ENCODE data around the gene CRBN.

CRBN gene

DNA sequence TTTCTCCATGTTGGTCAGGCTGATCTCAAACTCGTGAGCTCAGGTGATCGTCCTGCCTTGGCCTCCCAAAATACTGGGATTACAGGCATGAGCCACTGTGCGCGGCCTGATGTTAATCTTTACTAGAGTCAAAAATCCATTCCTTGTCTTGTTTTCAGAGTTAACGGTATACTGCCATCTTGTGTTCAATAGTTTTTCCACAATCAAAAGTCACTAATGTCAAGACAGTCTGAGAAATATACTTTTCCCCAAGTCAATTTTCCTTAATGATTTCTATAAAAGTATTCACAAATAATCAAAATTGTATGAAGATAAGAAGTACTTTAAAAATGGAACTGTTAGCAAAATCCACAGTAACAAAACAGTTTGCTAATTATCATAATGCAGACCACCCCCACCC is 8.5 kb downstream of the CRBN start:
- peak in 2 of 3 experiments; percentile 12 to 50 for DNase-seq

GRCh38 chr3:3165650-3166049 is 13.8 kb downstream of the CRBN start:
- DNase-seq = no peak

DNA sequence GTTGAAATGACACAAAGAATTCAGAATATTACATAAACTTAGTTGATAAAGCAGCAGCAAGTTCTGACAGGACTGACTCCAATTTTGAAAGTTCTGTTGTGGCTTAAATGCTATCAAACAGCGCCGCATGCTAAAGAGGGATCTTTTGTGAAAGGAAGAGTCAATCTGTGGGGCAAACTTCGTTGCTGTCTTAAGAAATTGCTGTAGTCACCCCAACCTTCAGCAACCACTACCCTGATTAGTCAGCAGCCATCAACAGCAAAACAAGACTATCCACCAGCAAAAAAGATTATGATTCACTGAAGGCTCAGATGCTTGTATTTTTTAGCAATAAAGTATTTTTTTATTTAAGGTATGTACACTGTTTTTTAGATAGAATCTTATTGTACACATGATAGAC is 14.2 kb downstream of the CRBN start:
- DNase-seq = no peak

DNA sequence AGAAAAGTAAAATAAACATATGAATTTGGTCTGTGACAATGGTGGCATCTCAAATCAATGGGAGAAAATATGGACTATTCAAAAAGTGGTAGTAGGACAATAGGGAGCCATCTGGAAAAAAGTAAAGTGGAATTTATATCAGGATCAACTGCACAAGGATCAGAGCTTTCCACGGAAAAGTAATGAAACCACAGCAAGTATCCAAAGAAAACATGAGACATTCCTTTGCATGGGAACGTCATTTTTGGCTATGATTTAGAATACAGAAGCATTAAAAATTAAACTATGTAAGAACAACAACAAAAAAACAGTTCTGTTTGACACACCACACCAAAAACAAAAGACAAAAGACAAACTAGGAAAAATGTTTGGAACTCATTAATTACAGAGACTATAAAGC is 18.7 kb downstream of the CRBN start:
- no peak for DNase-seq

GRCh38 chr3:3157484-3157883 is 22.0 kb downstream of the CRBN start:
- no peak for DNase-seq

DNA sequence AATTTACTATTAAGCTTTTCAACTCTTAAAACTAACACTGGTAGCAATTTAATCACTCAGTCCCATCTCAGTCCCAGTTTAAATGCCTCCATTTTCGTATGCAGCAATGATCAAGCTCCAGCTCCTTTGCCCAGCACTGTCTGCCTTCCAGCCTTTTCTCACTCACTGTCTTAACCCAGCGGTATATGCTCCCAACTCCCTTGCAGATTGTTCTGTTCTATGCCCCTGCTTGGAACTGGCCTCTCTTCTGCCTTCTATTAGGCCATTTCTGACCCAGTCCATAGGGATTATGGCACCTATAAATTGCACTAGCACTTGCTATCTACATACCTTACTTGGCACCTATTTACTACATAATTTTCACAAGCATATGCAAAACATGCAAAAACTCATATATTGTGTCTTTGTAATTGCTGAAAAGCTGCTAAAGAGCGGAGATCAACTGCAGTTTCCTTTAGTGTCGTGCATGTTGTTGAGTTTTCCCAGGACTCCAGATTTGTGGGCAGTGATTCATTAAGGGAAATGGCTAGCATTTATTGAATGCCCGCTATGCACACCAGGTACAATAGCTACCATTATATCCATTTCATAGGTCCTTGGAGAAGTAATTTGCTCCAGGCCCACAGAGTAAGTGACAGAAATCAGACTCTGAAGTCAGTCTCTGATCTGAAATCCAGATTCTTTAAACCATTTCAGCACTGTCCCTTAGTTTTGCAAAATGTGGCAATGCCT is 24.4 kb downstream of the CRBN start:
- no peak for DNase-seq

GRCh38 chr3:3151513-3151912 is 28.0 kb downstream of the CRBN start:
- no peak for DNase-seq

DNA sequence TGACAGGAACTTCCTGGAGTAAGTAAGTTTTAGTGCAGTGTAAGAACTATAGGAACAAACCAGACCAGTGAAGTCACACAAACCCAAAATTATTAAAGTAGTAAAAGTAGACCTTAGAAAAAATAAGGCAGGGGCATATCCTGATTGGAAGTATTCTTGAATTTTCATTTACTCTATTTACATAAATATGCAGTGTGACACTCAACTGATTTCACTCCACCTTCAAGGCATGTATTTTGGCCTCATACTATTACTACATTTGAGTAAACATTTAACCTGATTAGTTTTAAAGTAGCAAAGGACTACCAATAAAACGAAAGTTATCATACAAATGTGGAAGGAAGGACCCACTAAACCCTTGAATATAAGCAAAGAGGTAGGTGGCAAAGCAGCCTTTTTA is 29.9 kb downstream of the CRBN start:
- DNase-seq = no peak

DNA sequence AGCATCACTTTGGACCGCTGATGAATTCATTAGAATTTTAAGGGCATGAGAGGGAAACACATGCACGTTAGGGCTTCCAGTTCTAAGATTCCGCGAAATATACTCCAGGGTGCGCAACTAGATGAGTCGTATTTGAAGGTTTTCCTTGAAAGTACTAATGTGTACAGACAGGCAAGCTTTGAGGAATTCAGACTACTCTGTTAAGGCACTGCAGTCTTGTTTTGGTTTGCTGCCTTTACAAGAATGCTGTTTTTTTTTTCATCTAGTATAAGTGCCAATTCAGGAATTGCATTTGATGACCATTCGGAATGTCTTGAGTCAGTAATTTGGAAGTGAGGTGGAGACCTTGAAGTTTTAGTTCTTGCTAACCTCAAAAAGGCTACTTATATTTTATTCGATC is 33.7 kb downstream of the CRBN start:
- no peak for DNase-seq

GRCh38 chr3:3141939-3142338 is 37.6 kb downstream of the CRBN start:
- DNase-seq = no peak

- no peak for DNase-seq
These were observed 42.0 kb downstream of the CRBN start for GRCh38 chr3:3137526-3137925.

DNA sequence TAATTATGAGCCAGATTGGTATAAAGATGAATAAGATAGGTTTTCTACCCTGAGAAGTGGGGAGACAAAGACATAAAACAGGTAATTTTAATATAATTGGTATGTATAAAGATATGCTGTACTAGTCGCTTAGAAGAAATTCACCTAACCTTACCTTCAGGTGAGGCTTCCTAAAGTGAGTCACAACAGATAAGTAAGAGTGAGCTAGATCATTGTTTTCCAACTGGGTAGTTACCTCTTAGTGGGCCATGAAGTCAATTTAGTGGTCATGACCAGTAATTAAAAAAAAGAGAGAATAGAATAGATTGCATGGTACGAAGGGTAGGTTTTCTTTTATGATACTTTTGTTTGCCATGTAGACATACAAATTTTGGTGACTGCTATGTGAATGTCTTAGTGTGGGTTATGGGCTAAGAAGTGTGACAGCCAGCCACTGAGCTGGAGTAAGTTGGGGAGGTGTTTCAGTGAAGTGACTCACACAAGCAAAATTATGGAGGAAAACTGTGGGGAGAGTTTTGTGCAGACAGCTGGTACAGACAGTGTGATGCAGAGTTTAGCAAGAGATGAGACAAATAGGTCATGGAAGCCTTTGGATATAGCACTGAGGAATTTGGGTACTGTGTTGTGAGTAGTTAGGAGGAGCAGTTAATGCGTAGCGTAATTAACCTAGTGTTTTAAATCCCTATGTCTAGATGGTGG is 44.6 kb downstream of the CRBN start:
- no peak for DNase-seq

- DNase-seq = no peak
These were observed 46.0 kb downstream of the CRBN start for GRCh38 chr3:3133500-3133899.

GRCh38 chr3:3129579-3129978 is 49.9 kb downstream of the CRBN start:
- no peak for DNase-seq

- DNase-seq = peak in 1 of 3 experiments; percentile 40
These were observed 52.0 kb downstream of the CRBN start for GRCh38 chr3:3127432-3128010.

GRCh38 chr3:3126477-3127431 is 52.7 kb downstream of the CRBN start, which contains the start of gene TRNT1:
Gene TRNT1 (plus strand): TSS chr3:3126940. CDS start chr3:3129041, 2,101 bp downstream.
- DNase-seq = peak; percentile 87 to 94 (median 90)

DNA sequence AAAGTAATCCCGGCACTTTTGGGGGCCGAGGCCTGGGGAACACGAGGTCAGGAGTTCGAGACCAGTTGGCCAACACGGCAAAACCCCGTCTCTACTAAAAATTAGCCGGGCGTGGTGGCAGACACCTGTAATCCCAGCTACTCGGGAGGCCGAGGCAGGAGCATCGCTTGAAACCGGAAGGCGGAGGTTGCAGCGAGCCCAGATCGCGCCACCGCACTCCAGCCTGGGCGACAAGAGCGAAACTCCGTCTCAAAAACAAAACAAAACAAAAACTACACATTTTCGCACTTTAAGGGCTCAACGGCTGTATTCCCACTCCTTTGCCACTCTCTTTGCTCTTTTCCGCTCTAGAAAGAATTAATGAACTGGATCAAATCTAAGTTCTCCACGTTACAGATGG is 53.5 kb downstream of the CRBN start:
- no peak for DNase-seq

DNA sequence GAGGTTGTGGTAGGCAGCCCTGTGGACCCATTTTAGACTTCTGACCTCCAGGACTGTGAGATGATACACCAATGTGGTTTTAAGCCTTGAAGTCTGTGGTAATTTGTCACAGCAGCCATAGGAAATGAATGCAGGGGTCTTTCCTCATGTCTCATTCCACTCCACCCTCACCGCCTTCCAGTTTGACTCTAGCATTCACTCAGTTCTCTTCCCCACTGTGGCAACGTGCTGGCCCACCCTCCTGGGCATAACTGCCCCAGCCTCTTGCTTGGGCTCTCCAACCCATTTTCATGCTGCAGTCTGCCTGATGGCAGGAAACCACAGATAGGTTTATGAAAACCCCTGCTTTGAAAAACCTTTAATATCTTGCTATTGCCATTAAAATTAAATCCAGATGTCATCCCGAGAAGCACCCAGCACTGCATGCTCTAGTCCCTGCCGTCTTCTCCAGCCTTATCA is 60.1 kb downstream of the CRBN start:
- no peak for DNase-seq

DNA sequence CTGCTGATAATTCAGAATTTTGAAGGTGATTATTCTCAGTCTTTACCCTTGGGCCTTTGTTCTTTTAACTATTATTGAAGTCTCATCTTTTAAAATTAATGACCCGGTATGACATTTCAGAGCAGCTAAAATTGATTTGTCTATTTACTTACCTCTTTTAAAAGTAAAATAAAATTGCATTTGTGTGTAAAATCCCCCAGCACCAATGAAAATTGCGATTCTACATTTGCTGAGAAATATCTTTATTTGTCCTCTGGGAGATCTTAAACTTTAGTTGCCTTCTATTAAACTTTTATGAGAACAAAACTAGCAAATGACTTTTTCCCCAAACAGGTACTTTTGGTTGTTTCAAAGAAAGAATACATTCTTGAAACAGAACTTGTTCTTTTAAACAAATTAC is 61.8 kb downstream of the CRBN start:
- DNase-seq = no peak

- DNase-seq = no peak
These were observed 66.3 kb downstream of the CRBN start for GRCh38 chr3:3113042-3113709.

DNA sequence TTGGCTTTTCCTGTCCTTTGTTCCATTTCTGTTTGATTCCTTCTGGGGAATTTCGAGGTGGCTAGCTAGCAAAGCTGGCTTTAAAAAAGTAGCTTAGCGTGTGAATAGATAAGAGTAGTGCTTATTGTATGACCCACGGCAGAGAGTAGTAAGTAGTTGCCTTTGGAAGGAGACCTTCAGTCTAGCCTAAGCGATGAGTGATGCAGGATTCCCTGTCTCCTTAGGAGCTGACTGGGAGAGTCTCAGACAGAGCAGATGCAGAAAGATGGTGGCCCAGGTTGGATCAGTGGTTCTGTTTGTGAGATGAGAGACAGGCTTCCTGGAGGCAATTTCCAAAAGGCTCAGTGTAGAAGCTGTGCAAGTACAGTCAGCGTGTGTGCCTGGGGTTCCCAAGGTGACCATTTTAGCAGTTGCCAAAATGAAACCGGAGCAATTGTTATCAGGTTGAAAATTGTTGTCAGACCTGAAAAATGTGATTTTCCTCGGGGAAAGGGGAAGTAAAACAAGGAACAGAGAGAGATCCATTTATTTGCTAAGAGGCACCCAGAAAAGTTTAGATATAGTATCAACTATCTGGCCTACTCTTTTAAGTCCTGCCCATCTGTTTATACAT is 68.6 kb downstream of the CRBN start:
- DNase-seq = peak in 2 of 3 experiments; percentile 12 to 30

- DNase-seq = peak in 2 of 3 experiments; percentile 60 to 77
These were observed 69.2 kb downstream of the CRBN start, which contains the start of gene IL5RA for GRCh38 chr3:3110299-3110630. Gene IL5RA (minus strand): TSS chr3:3110374. CDS start chr3:3104984, 5,390 bp downstream.

All from NCI-H1417 (cell line).